ENCODE results near the gene SLC33A1.
"Not testable (repeated sequence)": the region's sequence is repeated elsewhere in the genome, so short reads cannot be mapped to it uniquely, and the experiment has no call there.

The SLC33A1 gene

GRCh38 chr3:155889952-155890351, 35.7 kb upstream of the SLC33A1 start:
- H3K4me3 ChIP-seq (ENCODE audit: low read length in 2 of 2), result no peak overlapping the region
- H3K4me1 ChIP-seq (ENCODE audit: control insufficient read depth in 2 of 2, insufficient read depth in 1 of 2, low read depth in 1 of 2, low read length in 2 of 2), result peaks cover 4 to 5% of the 10 kb centered on the region in 2 donors
- H3K27me3 ChIP-seq (ENCODE audit: control insufficient read depth in 3 of 3, insufficient read depth in 3 of 3, low read depth in 1 of 3, low read length in 3 of 3), result no peaks in the 10 kb centered on the region
- no peak overlapping the region for H4K91ac ChIP-seq (ENCODE audit: low read depth, low read length, poor library complexity)
- H2AK5ac ChIP-seq (ENCODE audit: low read depth, low read length), result no peak overlapping the region
- H3K4me2 ChIP-seq (ENCODE audit: insufficient read depth, low read length, poor library complexity, severe bottlenecking), result no peak overlapping the region
- no peak overlapping the region for H3K4ac ChIP-seq (ENCODE audit: low read length)
- no peak overlapping the region for H3K9ac ChIP-seq (ENCODE audit: low read depth, low read length, poor library complexity)
- DNase-seq (ENCODE audit: low spot score), result no peak
- no peak overlapping the region for H2BK5ac ChIP-seq (ENCODE audit: low read length)
- peaks cover 1% of the 10 kb centered on the region for H3K79me1 ChIP-seq (ENCODE audit: low read depth, low read length)
- H4K8ac ChIP-seq (ENCODE audit: low read depth, low read length), result no peak overlapping the region
- no peak overlapping the region for H3K14ac ChIP-seq (ENCODE audit: low read length)
- H2BK15ac ChIP-seq (ENCODE audit: low read length), result no peak overlapping the region
- no peak overlapping the region for H2BK12ac ChIP-seq (ENCODE audit: low read length)
- no peak overlapping the region for H2AFZ ChIP-seq (ENCODE audit: low read length)
- no peak overlapping the region for H3K23ac ChIP-seq (ENCODE audit: low read depth, low read length, poor library complexity)
- H3K27ac ChIP-seq (replicated peaks; ENCODE audit: low read length), result no peak overlapping the region
- H3K36me3 ChIP-seq (replicated peaks in 1 of 2; ENCODE audit: control insufficient read depth in 2 of 2, insufficient read depth in 2 of 2, low read length in 2 of 2), result peaks cover 6 to 44% of the 10 kb centered on the region in 2 donors
- H3K18ac ChIP-seq (ENCODE audit: low read length), result no peak overlapping the region
- no peak overlapping the region for H2BK120ac ChIP-seq (ENCODE audit: low read depth, low read length)
- H3K9me3 ChIP-seq (replicated peaks in 1 of 2; ENCODE audit: control insufficient read depth in 2 of 2, insufficient read depth in 1 of 2, low read depth in 1 of 2, low read length in 2 of 2), result peaks cover 0 to 6% of the 10 kb centered on the region in 2 donors
- WGBS, 2 donors (ENCODE audit: extremely low coverage in 2 of 2, insufficient read length in 2 of 2, insufficient replicate concordance in 1 of 2), result no CpG with 5 or more reads among the region's 1 CpG

DNA sequence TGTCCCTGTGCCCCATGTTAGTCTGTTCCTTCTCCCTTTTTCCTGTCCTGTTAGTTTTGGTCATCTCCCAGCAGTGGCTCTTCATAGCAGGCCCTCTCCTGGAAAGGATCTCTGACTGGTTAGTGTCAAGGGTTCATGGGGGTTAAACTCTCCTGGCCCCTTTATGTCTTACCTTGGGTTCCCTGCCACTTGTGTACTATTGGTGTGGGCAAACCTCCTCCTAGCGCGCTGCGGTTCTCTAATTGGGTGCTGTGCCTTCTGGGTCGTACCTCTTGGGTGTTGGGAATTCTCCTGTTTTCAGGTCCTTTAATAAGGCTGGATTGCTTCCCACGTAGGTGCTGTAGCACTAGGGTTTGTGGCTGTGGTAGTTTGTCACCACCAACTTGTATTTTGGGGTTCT, 35.0 kb upstream of the SLC33A1 start:
- Histone ChIP-seq H3K27ac (replicated peaks; ENCODE audit: low read length) (no peak overlapping the region), H2BK120ac (ENCODE audit: low read depth, low read length) (no peak overlapping the region), H3K4me3 (ENCODE audit: low read length in 2 of 2) (no peak overlapping the region), H3K4ac (ENCODE audit: low read length) (no peak overlapping the region), H3K4me1 (ENCODE audit: control insufficient read depth in 2 of 2, insufficient read depth in 1 of 2, low read depth in 1 of 2, low read length in 2 of 2) (peaks cover 4 to 5% of the 10 kb centered on the region in 2 donors), H2BK12ac (ENCODE audit: low read length) (no peak overlapping the region), H3K27me3 (ENCODE audit: control insufficient read depth in 3 of 3, insufficient read depth in 3 of 3, low read depth in 1 of 3, low read length in 3 of 3) (no peaks in the 10 kb centered on the region), H3K4me2 (ENCODE audit: insufficient read depth, low read length, poor library complexity, severe bottlenecking) (no peak overlapping the region), H2AK5ac (ENCODE audit: low read depth, low read length) (no peak overlapping the region), H3K79me1 (ENCODE audit: low read depth, low read length) (peaks cover 1% of the 10 kb centered on the region), H3K18ac (ENCODE audit: low read length) (no peak overlapping the region), H3K9ac (ENCODE audit: low read depth, low read length, poor library complexity) (no peak overlapping the region), H2BK15ac (ENCODE audit: low read length) (no peak overlapping the region), H3K14ac (ENCODE audit: low read length) (no peak overlapping the region), H3K36me3 (replicated peaks in 1 of 2; ENCODE audit: control insufficient read depth in 2 of 2, insufficient read depth in 2 of 2, low read length in 2 of 2) (peaks cover 4 to 36% of the 10 kb centered on the region in 2 donors), H4K91ac (ENCODE audit: low read depth, low read length, poor library complexity) (no peak overlapping the region), H2BK5ac (ENCODE audit: low read length) (no peak overlapping the region), H3K9me3 (replicated peaks in 1 of 2; ENCODE audit: control insufficient read depth in 2 of 2, insufficient read depth in 1 of 2, low read depth in 1 of 2, low read length in 2 of 2) (peaks cover 0 to 1% of the 10 kb centered on the region in 2 donors), H3K23ac (ENCODE audit: low read depth, low read length, poor library complexity) (no peak overlapping the region), H4K8ac (ENCODE audit: low read depth, low read length) (no peak overlapping the region), H2AFZ (ENCODE audit: low read length) (no peak overlapping the region)
- no peak for DNase-seq (ENCODE audit: low spot score)
- no CpG with 5 or more reads among the region's 5 CpGs for WGBS, 2 donors (ENCODE audit: extremely low coverage in 2 of 2, insufficient read length in 2 of 2, insufficient replicate concordance in 1 of 2)

DNA sequence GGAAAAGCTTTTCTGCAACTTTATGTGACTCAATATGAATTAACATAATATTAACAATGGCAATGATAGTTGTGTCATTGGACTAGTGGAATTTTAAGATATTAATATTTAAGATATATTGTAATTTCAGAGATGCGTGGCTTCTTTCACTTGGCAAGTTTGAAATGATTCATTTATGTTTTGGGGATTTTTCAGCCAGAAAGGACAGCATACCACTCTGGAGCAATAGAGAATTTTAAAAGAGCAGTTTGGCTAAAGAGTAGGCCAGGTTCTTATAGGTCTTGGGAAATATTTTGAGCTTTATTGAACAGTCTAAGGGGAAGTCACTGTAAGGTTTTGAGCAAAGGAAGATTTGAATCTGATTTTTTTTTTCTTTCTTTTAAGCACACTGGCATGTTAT, 32.7 kb upstream of the SLC33A1 start:
- WGBS, 2 donors (ENCODE audit: extremely low coverage in 2 of 2, insufficient read length in 2 of 2, insufficient replicate concordance in 1 of 2), result no CpG with 5 or more reads among the region's 1 CpG
- Histone ChIP-seq H2BK120ac (ENCODE audit: low read depth, low read length) (no peak overlapping the region), H3K36me3 (replicated peaks in 1 of 2; ENCODE audit: control insufficient read depth in 2 of 2, insufficient read depth in 2 of 2, low read length in 2 of 2) (peaks cover 0 to 15% of the 10 kb centered on the region in 2 donors), H3K4ac (ENCODE audit: low read length) (no peak overlapping the region), H3K9ac (ENCODE audit: low read depth, low read length, poor library complexity) (no peak overlapping the region), H3K27ac (replicated peaks; ENCODE audit: low read length) (no peak overlapping the region), H3K27me3 (ENCODE audit: control insufficient read depth in 3 of 3, insufficient read depth in 3 of 3, low read depth in 1 of 3, low read length in 3 of 3) (no peaks in the 10 kb centered on the region), H3K4me1 (ENCODE audit: control insufficient read depth in 2 of 2, insufficient read depth in 1 of 2, low read depth in 1 of 2, low read length in 2 of 2) (peaks cover 4 to 5% of the 10 kb centered on the region in 2 donors), H4K91ac (ENCODE audit: low read depth, low read length, poor library complexity) (no peak overlapping the region), H2AK5ac (ENCODE audit: low read depth, low read length) (no peak overlapping the region), H2BK5ac (ENCODE audit: low read length) (no peak overlapping the region), H3K79me1 (ENCODE audit: low read depth, low read length) (peaks cover 1% of the 10 kb centered on the region), H3K18ac (ENCODE audit: low read length) (no peak overlapping the region), H3K23ac (ENCODE audit: low read depth, low read length, poor library complexity) (no peak overlapping the region), H3K4me2 (ENCODE audit: insufficient read depth, low read length, poor library complexity, severe bottlenecking) (no peak overlapping the region), H3K9me3 (replicated peaks in 1 of 2; ENCODE audit: control insufficient read depth in 2 of 2, insufficient read depth in 1 of 2, low read depth in 1 of 2, low read length in 2 of 2) (no peaks in the 10 kb centered on the region), H2BK15ac (ENCODE audit: low read length) (no peak overlapping the region), H2AFZ (ENCODE audit: low read length) (no peak overlapping the region), H3K4me3 (ENCODE audit: low read length in 2 of 2) (no peak overlapping the region), H2BK12ac (ENCODE audit: low read length) (no peak overlapping the region), H4K8ac (ENCODE audit: low read depth, low read length) (no peak overlapping the region), H3K14ac (ENCODE audit: low read length) (no peak overlapping the region)
- no peak for DNase-seq (ENCODE audit: low spot score)

DNA sequence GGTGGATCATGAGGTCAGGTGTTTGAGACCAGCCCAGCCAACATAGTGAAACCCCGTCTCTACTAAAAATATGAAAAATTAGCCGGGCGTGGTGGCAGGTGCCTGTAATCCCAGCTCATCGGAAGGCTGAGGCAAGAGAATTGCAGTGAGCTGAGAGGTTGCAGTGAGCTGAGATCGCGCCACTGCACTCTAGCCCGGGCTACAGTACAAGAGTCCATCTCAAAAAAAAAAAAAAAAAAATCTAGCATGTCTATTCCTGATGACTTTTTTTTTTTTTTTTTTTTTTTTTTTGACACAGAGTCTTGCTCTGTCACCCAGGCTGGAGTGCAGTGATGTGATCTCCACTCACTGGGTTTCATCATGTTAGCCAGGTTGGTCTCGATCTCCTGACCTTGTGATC, 32.1 kb upstream of the SLC33A1 start:
- H2AK5ac ChIP-seq (ENCODE audit: low read depth, low read length); H3K23ac ChIP-seq (ENCODE audit: low read depth, low read length, poor library complexity); H3K27me3 ChIP-seq (ENCODE audit: control insufficient read depth in 3 of 3, insufficient read depth in 3 of 3, low read depth in 1 of 3, low read length in 3 of 3); H3K4me3 ChIP-seq (ENCODE audit: low read length in 2 of 2); H3K14ac ChIP-seq (ENCODE audit: low read length); H4K8ac ChIP-seq (ENCODE audit: low read depth, low read length); DNase-seq (ENCODE audit: low spot score); H3K4ac ChIP-seq (ENCODE audit: low read length); H3K9me3 ChIP-seq (replicated peaks in 1 of 2; ENCODE audit: control insufficient read depth in 2 of 2, insufficient read depth in 1 of 2, low read depth in 1 of 2, low read length in 2 of 2); H2BK5ac ChIP-seq (ENCODE audit: low read length); H2AFZ ChIP-seq (ENCODE audit: low read length); H4K91ac ChIP-seq (ENCODE audit: low read depth, low read length, poor library complexity); H3K27ac ChIP-seq (replicated peaks; ENCODE audit: low read length); H3K79me1 ChIP-seq (ENCODE audit: low read depth, low read length); H2BK120ac ChIP-seq (ENCODE audit: low read depth, low read length); H2BK15ac ChIP-seq (ENCODE audit: low read length); H3K4me2 ChIP-seq (ENCODE audit: insufficient read depth, low read length, poor library complexity, severe bottlenecking); H3K9ac ChIP-seq (ENCODE audit: low read depth, low read length, poor library complexity); H2BK12ac ChIP-seq (ENCODE audit: low read length); H3K18ac ChIP-seq (ENCODE audit: low read length); H3K4me1 ChIP-seq (ENCODE audit: control insufficient read depth in 2 of 2, insufficient read depth in 1 of 2, low read depth in 1 of 2, low read length in 2 of 2): not testable (repeated sequence)
- H3K36me3 ChIP-seq (replicated peaks in 1 of 2; ENCODE audit: control insufficient read depth in 2 of 2, insufficient read depth in 2 of 2, low read length in 2 of 2), result peaks cover 0 to 16% of the 10 kb centered on the region in 2 donors
- no CpG with 5 or more reads among the region's 8 CpGs for WGBS, 2 donors (ENCODE audit: extremely low coverage in 2 of 2, insufficient read length in 2 of 2, insufficient replicate concordance in 1 of 2)
